K562 (cell line): ENCODE results near the gene TIGD4. TPM values are rescaled to one million over a fixed set of nuclear protein-coding genes. Genes with fewer than 3 reads are reported as not detected.

ENCODE experiments used
- ASH1L ChIP-seq: fragments of 450-650 bp; IDR thresholded peaks from 2 replicates; pipeline ENCODE4 v1.6.1; 2018; ENCODE audit warnings: borderline replicate concordance, mild to moderate bottlenecking, low read depth; ENCODE audit not compliant: partially characterized antibody
- ETS2 ChIP-seq: IDR thresholded peaks from 2 replicates; pipeline ENCODE4 v1.6.1; 2016; ENCODE audit warnings: borderline replicate concordance, missing genetic modification characterization, mild to moderate bottlenecking, moderate library complexity, missing compliant biosample characterization; ENCODE audit not compliant: poor library complexity, severe bottlenecking
- ETV6 ChIP-seq, 3 experiments: fragments of 150-350 bp in 1 of 3; sonication (generic) in 1 of 3; formaldehyde crosslinking in 1 of 3; IDR thresholded peaks; 2 replicates each; pipeline versions ENCODE4 v1.6.1 to v1.8.0; 2014 to 2022; ENCODE audit warnings: borderline replicate concordance in 2 of 3, low read depth in 2 of 3, antibody characterized with exemption in 1 of 3, low read length in 1 of 3, mild to moderate bottlenecking in 1 of 3, missing genetic modification reagents in 1 of 3
- GTF2A2 ChIP-seq: IDR thresholded peaks from 2 replicates; pipeline ENCODE4 v1.6.1; 2016; ENCODE audit warnings: mild to moderate bottlenecking, missing genetic modification characterization, missing compliant biosample characterization
- MBD1 ChIP-seq: fragments of 250-450 bp; sonication (Bioruptor Pico); IDR thresholded peaks from 2 replicates; pipeline ENCODE4 v1.8.0; 2022; ENCODE audit warnings: inconsistent platforms
- NCOA1 ChIP-seq: fragments of 450-650 bp; IDR thresholded peaks from 2 replicates; pipeline ENCODE4 v1.6.1; 2016; ENCODE audit warnings: low read depth
- NR2C1 ChIP-seq, 2 experiments: fragments of 450-650 bp; IDR thresholded peaks; 2 replicates each; pipeline ENCODE4 v1.6.1; 2017; ENCODE audit warnings: mild to moderate bottlenecking in 2 of 2, antibody characterized with exemption in 1 of 2, inconsistent platforms in 1 of 2, missing compliant biosample characterization in 1 of 2, missing genetic modification characterization in 1 of 2
- NR2F6 ChIP-seq: fragments of 450-650 bp; formaldehyde crosslinking; IDR thresholded peaks from 2 replicates; pipeline ENCODE4 v1.4.0; 2020; ENCODE audit warnings: mild to moderate bottlenecking
- PHF8 ChIP-seq: fragments of 200-600 bp; sonication (generic); IDR thresholded peaks from 2 replicates; pipeline ENCODE4 v1.6.1; 2012; ENCODE audit warnings: mixed run types, mild to moderate bottlenecking, inconsistent platforms, low read length, moderate library complexity, borderline replicate concordance
- TARDBP ChIP-seq: fragments of 450-650 bp; IDR thresholded peaks from 2 replicates; pipeline ENCODE4 v1.6.1; 2016
- TEAD1 ChIP-seq, 2 experiments: fragments of 450-650 bp in 1 of 2; sonication (generic) in 1 of 2; formaldehyde crosslinking; IDR thresholded peaks; 2 replicates each; pipeline versions ENCODE4 v1.4.0 to v1.8.0; 2020 to 2022; ENCODE audit warnings: mild to moderate bottlenecking in 2 of 2, missing genetic modification reagents in 1 of 2
- TRIM25 ChIP-seq: fragments of 450-650 bp; IDR thresholded peaks from 2 replicates; pipeline ENCODE4 v1.7.0; 2016; ENCODE audit warnings: borderline replicate concordance
- ZFP1 ChIP-seq: fragments of 450-650 bp; formaldehyde crosslinking; IDR thresholded peaks from 2 replicates; pipeline ENCODE4 v1.4.0; 2020; ENCODE audit warnings: mild to moderate bottlenecking, mixed read lengths
- ZNF316 ChIP-seq: fragments of 450-650 bp; IDR thresholded peaks from 2 replicates; pipeline ENCODE4 v1.6.1; 2016
- ZNF707 ChIP-seq: fragments of 250-450 bp; sonication (Bioruptor Pico); conservative IDR thresholded peaks from 2 replicates; pipeline ENCODE4 v1.8.0; 2022; ENCODE audit warnings: inconsistent platforms, mild to moderate bottlenecking, moderate library complexity
- ZNF79 ChIP-seq: fragments of 250-450 bp; sonication (Bioruptor Pico); IDR thresholded peaks from 2 replicates; pipeline ENCODE4 v1.4.0; 2020; ENCODE audit warnings: low read depth, mild to moderate bottlenecking, moderate library complexity
- polyA plus RNA-seq, 8 experiments: library from polyadenylated mRNA; depleted of rRNA in 4 of 8; stranded (reverse) in 5 of 8; unstranded in 3 of 8; fragments of >200 nt; fragmentation: Nextera tagmentation in 2 of 8; fragmentation: Illumina TruSeq in 1 of 8; extraction: Ambion mirVana in 2 of 8; extraction: Trizol in 1 of 8; gene quantifications; 2 replicates each; pipeline versions ENCODE4 v1.2.1 to v1.2.3, GENCODE V29; 2011 to 2014; ENCODE audit warnings: inconsistent platforms in 1 of 8, missing spikeins in 1 of 8
- total RNA-seq, 7 experiments: library from RNA; depleted of rRNA in 6 of 7; stranded (reverse); fragments of >200 nt in 6 of 7; fragmentation: Illumina TruSeq in 2 of 7; extraction: Trizol in 2 of 7; gene quantifications; 2 replicates each; pipeline versions ENCODE4 v1.2.1 to v1.2.3, GENCODE V29; 2011 to 2021; ENCODE audit warnings: low replicate concordance in 1 of 7
- TF ChIP-seq, protein P1 (sequence below), 3 experiments: IDR thresholded peaks in 2 of 3; conservative IDR thresholded peaks in 1 of 3; 2 replicates each; pipeline ENCODE4 v1.5.1; 2011 to 2012; ENCODE audit warnings: low read length in 3 of 3, mild to moderate bottlenecking in 3 of 3, control low read depth in 2 of 3, improper control_type of control experiment in 1 of 3, inconsistent platforms in 1 of 3, low read depth in 1 of 3, mixed read lengths in 1 of 3, moderate library complexity in 1 of 3; ENCODE audit not compliant: insufficient read depth in 2 of 3
- TF ChIP-seq, protein P2 (sequence below): fragments of 250-450 bp; sonication (Bioruptor Pico); IDR thresholded peaks from 2 replicates; pipeline ENCODE4 v1.8.0; 2022; ENCODE audit warnings: moderate library complexity, mild to moderate bottlenecking, inconsistent platforms
- TF ChIP-seq, protein P3 (sequence below): sonication (generic); formaldehyde crosslinking; IDR thresholded peaks from 2 replicates; pipeline ENCODE4 v1.8.0; 2022; ENCODE audit warnings: mild to moderate bottlenecking, missing genetic modification reagents

Gene TIGD4
- total and polyA plus RNA-seq, 9 of the 15 experiments (the other 6 are each of a cell fraction or from before 2014, with no cell fraction given) = 0.07 to 0.28 (median 0.18) TPM

DNA sequence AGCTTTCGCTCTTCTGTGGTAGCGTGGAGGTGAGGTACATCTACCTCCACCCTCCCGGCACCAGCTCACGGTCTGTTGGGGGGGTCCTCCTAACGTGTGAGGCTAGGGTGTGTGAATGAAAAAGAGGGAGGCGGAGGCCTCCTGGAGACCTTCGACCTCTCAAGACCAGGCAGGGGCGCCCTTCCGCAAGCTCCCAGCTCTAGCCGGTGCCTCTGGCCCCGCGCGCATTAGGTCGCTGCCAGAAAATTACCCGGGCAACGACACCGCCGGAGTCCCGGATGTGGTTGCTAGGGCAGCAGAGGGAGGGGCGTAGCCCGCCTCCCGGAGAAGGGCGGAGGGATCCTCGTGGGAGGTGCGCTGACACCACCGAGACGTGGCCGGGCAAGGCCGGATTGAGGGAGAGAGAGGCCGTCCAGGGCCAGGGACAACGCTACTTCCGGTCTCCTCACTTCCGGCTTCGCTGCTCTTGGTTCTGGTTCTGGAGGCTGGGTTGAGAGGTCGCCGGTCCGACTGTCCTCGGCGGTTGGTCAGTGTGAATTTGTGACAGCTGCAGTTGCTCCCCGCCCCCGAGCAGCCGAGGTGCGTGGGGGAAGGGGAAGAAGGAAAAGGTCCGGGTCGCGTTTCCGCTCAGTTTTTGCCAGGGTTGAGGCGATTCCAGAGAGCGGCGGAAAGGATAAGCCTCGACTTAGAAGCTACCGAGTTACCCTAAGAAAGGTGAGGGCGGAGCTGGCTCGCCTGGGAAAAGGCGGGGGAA is at the start of gene TIGD4, which contains the start of gene ARFIP1 (continued):
- TF ChIP-seq, protein P1, sequence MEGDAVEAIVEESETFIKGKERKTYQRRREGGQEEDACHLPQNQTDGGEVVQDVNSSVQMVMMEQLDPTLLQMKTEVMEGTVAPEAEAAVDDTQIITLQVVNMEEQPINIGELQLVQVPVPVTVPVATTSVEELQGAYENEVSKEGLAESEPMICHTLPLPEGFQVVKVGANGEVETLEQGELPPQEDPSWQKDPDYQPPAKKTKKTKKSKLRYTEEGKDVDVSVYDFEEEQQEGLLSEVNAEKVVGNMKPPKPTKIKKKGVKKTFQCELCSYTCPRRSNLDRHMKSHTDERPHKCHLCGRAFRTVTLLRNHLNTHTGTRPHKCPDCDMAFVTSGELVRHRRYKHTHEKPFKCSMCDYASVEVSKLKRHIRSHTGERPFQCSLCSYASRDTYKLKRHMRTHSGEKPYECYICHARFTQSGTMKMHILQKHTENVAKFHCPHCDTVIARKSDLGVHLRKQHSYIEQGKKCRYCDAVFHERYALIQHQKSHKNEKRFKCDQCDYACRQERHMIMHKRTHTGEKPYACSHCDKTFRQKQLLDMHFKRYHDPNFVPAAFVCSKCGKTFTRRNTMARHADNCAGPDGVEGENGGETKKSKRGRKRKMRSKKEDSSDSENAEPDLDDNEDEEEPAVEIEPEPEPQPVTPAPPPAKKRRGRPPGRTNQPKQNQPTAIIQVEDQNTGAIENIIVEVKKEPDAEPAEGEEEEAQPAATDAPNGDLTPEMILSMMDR (IDR thresholded peaks at IDR 0.05 in 2 of 3, conservative IDR thresholded peaks at IDR 0.05 in 1 of 3; ENCODE audit: insufficient read depth in 2 of 3, low read depth in 1 of 3, low read length in 3 of 3) = peak; percentile 18 to 38 (median 34); a peak in 3 of 6 replicates
- TF ChIP-seq GTF2A2 (tag) (no peak), TEAD1 (CRISPR knock-in tag; IDR thresholded peaks at IDR 0.05) (peak in 1 of 2 experiments; percentile 51; a peak in 2 of 4 replicates), NR2C1 (IDR thresholded peaks at IDR 0.05) (peak; percentile 82), NR2C1 (tag; IDR thresholded peaks at IDR 0.05) (peak; percentile 25), ETV6 (IDR thresholded peaks at IDR 0.05; ENCODE audit: borderline replicate concordance in 1 of 2, low read depth in 2 of 2, low read length in 1 of 2) (peak in 1 of 2 experiments; percentile 72; a peak in 2 of 4 replicates), ETV6 (CRISPR knock-in tag; IDR thresholded peaks at IDR 0.05; ENCODE audit: borderline replicate concordance) (peak; percentile 31; the same call in 1 of the 2 replicates), ZNF707 (no peak), TARDBP (no peak), NCOA1 (peak; percentile 56; the same call in 1 of the 2 replicates), PHF8 (peak; percentile 85; the same call in 1 of the 2 replicates), ASH1L (peak; percentile 32), ZNF79 (CRISPR knock-in tag) (no peak), TRIM25 (no peak), ZNF316 (no peak), MBD1 (CRISPR knock-in tag) (no peak), ZFP1 (CRISPR knock-in tag) (no peak), NR2F6 (no peak), ETS2 (tag) (no peak)
- TF ChIP-seq, protein P2, sequence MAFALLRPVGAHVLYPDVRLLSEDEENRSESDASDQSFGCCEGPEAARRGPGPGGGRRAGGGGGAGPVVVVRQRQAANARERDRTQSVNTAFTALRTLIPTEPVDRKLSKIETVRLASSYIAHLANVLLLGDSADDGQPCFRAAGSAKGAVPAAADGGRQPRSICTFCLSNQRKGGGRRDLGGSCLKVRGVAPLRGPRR (CRISPR knock-in tag) = no peak
- TF ChIP-seq, protein P3, sequence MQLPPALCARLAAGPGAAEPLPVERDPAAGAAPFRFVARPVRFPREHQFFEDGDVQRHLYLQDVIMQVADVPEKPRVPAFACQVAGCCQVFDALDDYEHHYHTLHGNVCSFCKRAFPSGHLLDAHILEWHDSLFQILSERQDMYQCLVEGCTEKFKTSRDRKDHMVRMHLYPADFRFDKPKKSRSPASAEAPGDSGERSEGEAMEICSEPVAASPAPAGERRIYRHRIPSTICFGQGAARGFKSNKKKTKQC (CRISPR knock-in tag) = no peak
